IPS-11a (cell line): Measurements from ENCODE around the gene SETD1B.

Experiments
- H3K4me3 ChIP-seq: one replicate; pipeline ENCODE4 v1.5.1; 2013; ENCODE audit warnings: low read depth, low read length, control low read depth

Gene SETD1B

GRCh38 chr12:121795034-121795968, 8.5 kb upstream of the SETD1B start:
- no peak overlapping the region for H3K4me3 ChIP-seq

DNA sequence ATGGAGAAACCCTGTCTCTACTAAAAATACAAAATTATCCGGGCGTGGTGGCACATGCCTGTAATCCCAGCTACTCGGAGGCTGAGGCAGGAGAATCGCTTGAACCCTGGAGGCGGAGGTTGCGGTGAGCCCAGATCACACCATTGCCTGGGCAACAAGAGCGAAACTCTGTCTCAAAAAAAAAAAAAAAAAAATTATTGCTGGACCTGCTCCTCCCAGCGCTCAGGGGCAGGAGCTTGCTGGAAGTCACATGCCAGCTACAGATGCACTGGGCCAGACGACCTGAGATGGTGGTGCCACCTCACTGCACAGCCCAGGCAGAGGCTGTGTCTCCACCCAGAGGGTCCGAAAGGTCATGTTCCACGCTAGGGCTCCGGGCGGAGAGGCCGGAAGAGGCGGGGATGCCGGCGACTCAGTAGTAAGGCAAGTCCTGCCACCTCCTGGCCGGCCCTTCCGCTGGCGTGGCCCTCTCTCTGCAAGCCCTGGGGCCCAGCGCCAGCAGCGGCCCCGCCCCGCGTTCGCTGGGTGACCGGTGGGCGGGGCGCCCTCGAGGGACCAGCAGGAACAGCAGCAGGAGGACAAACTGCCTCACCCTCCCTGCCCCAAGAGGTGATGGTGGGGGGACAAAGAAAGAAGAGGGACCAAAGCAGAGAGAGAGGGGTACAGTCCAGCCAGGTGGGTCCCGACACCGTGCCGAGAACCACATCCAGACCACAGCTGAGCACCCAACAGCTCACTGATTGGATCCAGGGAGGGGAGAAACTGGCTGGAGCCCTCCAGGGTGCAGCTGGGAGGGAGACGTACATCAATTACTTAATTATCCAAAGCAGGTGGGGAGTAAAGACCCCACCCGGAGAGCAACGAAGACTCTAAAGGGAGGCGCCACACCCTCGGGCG, 6.7 kb upstream of the SETD1B start:
- peak overlapping the region; percentile 2 for H3K4me3 ChIP-seq

DNA sequence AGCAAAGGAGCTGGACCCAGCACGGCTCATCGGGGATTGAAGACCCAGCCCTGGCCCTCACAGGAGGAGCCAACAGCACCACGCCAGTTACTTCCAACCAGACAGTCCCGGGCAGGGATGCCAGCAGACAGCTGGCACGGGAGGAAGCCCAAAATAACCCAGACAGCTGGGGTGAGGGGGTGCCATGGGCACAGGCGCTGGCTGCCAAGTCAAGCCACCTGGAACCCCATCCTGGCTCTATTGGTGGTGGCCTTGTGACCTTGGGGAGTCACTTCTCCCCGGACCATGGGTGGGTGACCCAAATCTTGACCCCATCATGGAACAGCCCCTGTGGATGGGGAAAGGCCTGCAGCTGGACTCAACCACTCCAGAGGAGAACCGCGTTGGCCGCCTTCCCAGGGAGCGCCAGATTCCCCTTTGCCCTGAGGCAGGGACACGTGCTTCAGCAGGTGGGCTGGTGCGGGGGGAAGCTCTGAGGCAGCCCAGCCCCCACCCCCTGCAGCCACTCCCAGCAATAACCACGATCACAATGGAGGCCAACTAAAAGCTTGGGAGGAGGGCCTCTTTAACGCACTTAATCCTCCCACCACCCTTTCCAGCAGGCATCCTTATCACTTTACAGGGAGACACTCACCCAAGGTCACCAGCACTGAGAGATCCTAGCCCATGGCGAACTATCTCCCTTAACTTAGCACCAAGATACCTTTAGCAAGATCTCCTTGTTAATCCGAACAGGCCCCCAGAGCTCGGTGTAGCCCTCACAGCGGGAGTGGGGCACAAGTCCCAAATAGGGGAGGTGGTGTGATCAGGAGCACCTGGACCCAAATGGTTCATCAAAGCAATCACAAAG, 5.6 kb upstream of the SETD1B start:
- no peak overlapping the region for H3K4me3 ChIP-seq

- H3K4me3 ChIP-seq = peak overlapping the region; percentile 25
Observed at GRCh38 chr12:121798787-121799155, 5.0 kb upstream of the SETD1B start.

GRCh38 chr12:121799156-121799841, 4.5 kb upstream of the SETD1B start:
- peak overlapping the region; percentile 82 for H3K4me3 ChIP-seq

- H3K4me3 ChIP-seq = peak overlapping the region; percentile 82
Observed at GRCh38 chr12:121799842-121800693, 3.7 kb upstream of the SETD1B start.

DNA sequence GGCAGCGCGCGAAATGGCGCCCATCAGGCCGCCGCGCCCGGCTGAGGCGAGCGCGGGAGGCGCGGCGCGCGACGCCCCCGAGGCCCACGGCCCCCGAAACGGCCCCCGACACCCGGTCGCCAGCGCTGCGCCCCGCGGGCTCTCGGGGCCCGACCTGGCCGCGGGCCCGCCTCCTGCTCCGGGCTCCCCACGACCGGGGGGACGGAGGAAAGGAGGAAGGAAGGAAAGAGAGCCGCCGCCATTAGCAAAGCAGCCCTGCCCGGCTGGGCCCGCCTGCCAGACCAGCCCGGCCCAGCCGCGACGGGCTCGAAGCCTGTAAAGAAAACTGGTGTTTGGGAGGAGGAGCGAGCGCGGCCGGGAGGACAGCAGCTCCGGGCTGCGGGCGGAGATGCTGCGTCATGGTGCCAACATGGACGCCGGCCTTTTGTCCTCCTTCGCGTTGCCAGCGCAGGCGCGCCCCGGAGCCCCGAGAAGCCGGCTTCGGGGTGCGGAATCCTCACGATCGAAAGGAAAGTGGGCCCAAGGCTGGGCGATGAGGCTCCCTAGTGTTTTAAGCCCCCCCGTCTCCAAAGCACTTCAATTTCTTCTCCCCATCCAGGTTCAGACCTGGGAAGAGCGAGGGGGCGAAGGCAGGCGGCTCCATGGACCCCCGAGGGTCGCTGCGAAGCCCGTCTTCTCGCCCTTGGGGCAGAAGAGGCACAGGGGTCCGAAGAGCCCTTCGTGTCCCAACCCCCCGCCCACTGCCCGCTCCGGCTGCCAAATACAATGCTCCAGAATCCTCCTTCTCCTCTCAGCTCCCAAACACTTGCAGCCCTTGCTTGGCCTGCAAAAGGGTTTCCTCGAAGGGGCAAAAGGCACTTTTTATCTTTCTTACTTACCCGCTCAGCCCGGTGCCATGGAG, 2.9 kb upstream of the SETD1B start:
- peak overlapping the region; percentile 82 for H3K4me3 ChIP-seq

DNA sequence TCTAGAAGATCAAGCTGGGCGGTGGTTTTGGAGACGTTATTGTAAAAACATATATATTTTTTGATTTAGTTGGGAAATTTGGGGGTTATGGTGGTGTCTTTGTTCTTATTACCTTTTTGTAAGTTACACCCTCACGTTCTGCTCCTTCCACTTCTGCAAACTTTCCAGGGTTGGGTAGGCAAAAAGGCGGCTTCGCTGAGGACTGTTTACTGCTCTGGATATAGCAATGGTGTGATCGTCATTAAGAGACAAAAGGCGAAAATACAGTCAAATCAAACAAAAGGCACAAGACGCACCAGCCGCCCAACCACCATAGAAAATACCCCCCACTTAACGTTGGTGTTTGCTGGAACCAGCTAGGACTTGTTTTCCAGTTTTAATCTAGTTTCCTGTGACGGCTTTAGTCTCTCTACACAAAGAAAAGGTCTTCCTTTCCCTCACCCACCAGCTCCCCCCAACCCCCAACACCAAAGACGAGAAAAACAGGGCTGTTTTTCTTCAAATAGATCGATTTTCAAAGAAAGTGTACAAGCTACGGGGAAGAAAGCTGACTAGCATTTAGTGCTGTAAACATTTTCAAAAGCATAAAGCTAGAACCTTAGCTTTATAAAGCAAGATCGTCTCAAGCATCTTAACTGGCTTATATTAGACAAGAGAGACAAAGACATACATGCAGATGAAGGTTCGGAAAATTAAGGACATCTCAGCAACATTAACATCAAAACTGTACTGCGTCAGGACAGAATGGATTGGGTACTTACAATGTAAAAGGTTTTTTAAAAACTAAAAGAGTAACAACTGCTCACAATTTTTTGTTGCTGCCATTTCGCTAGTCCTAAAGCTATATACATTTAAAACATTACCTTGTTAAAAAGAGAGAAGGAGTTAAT, 2.0 kb upstream of the SETD1B start:
- peak overlapping the region; percentile 82 for H3K4me3 ChIP-seq

- peak overlapping the region; percentile 82 for H3K4me3 ChIP-seq
Observed at GRCh38 chr12:121802485-121802842, 1.3 kb upstream of the SETD1B start.

GRCh38 chr12:121802843-121803698, 738 bp upstream of the SETD1B start:
- H3K4me3 ChIP-seq = peak overlapping the region; percentile 82

DNA sequence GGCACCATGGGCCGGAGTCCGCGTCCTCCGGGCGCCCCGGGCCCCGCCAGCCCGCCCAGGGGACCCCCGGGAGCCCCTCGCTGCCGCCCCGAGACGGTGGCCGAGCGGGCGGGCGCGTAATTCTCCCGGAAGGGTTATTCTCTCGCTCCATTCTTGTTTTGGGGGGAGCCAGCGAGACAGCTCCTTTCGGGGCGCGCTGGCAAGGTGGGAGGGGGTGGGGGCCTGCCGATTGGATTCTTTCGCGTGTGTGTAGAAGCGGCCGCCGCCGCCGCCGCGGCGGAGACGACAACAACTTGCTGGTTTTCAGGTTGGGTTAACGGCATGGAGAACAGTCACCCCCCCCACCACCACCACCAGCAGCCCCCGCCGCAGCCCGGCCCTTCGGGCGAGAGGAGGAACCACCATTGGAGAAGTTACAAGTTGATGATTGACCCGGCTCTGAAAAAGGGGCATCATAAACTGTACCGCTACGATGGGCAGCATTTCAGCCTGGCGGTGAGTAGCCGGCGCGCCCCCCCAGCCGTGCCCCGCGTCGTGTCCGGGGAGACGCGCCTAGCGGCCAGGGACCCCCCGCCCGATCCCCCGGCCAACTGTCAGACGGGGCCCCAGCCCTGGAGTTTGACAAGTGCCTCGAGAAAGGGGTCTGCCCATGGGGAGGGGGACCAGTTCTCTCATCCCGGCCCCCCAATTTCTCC, 755 bp downstream of the SETD1B start:
- H3K4me3 ChIP-seq = peak overlapping the region; percentile 49

DNA sequence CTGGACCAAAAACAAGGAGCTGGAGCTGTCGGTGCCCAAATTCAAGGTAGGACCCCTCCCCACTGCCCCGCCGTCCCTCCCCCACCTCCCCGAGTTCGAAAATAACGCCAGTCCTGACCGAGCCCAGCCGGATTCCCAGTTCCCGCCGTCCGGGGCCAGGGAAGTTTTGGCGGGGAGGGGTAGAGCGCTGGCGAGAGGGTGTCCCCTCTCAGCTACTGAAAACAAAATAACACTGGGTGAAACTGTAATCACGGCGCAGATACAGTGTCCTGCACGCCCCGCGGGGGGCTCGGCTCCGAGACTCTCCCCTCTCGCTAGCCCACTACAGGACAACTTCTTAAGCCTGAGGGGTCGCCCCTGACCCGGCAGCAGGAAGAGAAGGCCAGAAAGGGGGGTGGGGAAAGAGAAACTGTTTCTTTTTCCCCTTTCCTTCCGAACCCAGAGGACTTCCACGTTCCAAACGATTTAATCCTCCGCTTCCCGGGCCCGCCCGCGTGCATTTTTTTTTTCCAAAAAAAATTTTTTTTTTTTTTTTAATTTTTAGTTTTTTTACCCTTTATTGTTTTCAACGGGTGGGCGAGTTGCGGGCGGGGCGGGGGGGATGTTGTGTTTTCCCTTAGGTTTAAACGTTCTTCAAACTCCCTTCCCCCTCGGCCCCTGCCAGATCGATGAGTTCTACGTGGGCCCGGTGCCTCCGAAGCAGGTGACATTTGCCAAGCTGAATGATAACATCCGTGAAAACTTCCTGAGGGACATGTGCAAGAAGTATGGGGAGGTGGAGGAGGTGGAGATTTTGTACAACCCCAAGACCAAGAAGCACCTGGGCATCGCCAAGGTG, 1.6 kb downstream of the SETD1B start:
- H3K4me3 ChIP-seq = peak overlapping the region; percentile 49

GRCh38 chr12:121806009-121806545, 2.3 kb downstream of the SETD1B start:
- H3K4me3 ChIP-seq = no peak overlapping the region

GRCh38 chr12:121806546-121807423, 3.0 kb downstream of the SETD1B start:
- H3K4me3 ChIP-seq = no peak overlapping the region
